GM18868 (cell line): ENCODE data around the gene NCKAP5.

Experiments
- ATAC-seq: cut with Tn5 transposase; IDR thresholded peaks from one replicate; pipeline ENCODE4 v1.9.1; 2021; ENCODE audit warnings: mild to moderate bottlenecking, moderate library complexity; ENCODE audit not compliant: unreplicated experiment

NCKAP5 gene

GRCh38 chr2:132623096-132623839, 945.0 kb downstream of the NCKAP5 start:
- no peak for ATAC-seq
